Measurements from ENCODE around the gene MYBPHL. TPM values are rescaled to one million over a fixed set of nuclear protein-coding genes. Genes with fewer than 3 reads are reported as not detected.

Gene MYBPHL
- total RNA-seq (2016; rRNA removed; fragmentation: Illumina TruSeq; extraction: Trizol) (3.8 and 5.7 TPM in 2 replicates), polyA plus RNA-seq (2011; rRNA removed) (3.7 and 6.1 TPM in 2 replicates), polyA minus RNA-seq (2011; rRNA and poly(A)+ RNA removed; ENCODE audit: low replicate concordance) (0.30 and 3.0 TPM in 2 replicates), Bru-seq, nascent RNA (percentile 53 among the genes with signal in this experiment), BruChase-seq, experiment 1, labeled RNA remaining after a 6-hour chase (percentile 52 among the genes with signal in this experiment), BruChase-seq, experiment 2, labeled RNA remaining after a 2-hour chase (percentile 58 among the genes with signal in this experiment)
- 3.1 and 3.6 TPM in 2 replicates for total RNA-seq (2016; cell fraction: cytosol; rRNA removed; fragmentation: Illumina TruSeq; extraction: Trizol; ENCODE audit: low read depth)
- total RNA-seq (2016; cell fraction: insoluble cytoplasmic fraction; rRNA removed; fragmentation: Illumina TruSeq; extraction: Trizol) = 2.8 and 5.0 TPM in 2 replicates
- 3.2 and 3.4 TPM in 2 replicates for total RNA-seq (2016; cell fraction: membrane; rRNA removed; fragmentation: Illumina TruSeq; extraction: Trizol)
- 2.4 and 2.6 TPM in 2 replicates for total RNA-seq (2016; cell fraction: nucleus; rRNA removed; fragmentation: Illumina TruSeq; extraction: Trizol)
- 4.3 and 4.4 TPM in 2 replicates for polyA plus RNA-seq (2011; cell fraction: cytosol; rRNA removed)
- 6.0 and 7.0 TPM in 2 replicates for polyA plus RNA-seq (2011; cell fraction: nucleus; rRNA removed)
- 2.5 and 2.7 TPM in 2 replicates for polyA plus RNA-seq (2012)
- 2.2 TPM in 2 replicates for polyA plus RNA-seq (2016; cell fraction: cytosol; fragmentation: Illumina TruSeq; extraction: Trizol; ENCODE audit: low read depth)
- 4.9 and 5.8 TPM in 2 replicates for polyA plus RNA-seq (2016; cell fraction: insoluble cytoplasmic fraction; fragmentation: Illumina TruSeq; extraction: Trizol; ENCODE audit: low read depth)
- polyA plus RNA-seq (2016; cell fraction: membrane; fragmentation: Illumina TruSeq; extraction: Trizol; ENCODE audit: low read depth) = 2.6 and 2.9 TPM in 2 replicates
- polyA plus RNA-seq (2016; cell fraction: nucleus; fragmentation: Illumina TruSeq; extraction: Trizol; ENCODE audit: insufficient read depth, low read depth) = 4.3 and 5.1 TPM in 2 replicates
- 1.1 and 1.3 TPM in 2 replicates for polyA minus RNA-seq (2011; cell fraction: cytosol; rRNA and poly(A)+ RNA removed)
- polyA minus RNA-seq (2011; cell fraction: nucleus; rRNA and poly(A)+ RNA removed) = 2.3 and 2.9 TPM in 2 replicates
- long read RNA-seq, experiment 1 = 0 reads
- long read RNA-seq, experiment 2, partial matches to known transcripts = 0 of 2 reads
- long read RNA-seq, experiment 2, other reads (novel, unspliced or antisense) = 2 of 2 reads

- WGBS (ENCODE audit: low lambda C conversion rate) = 33% methylated on average over 4 of the region's 7 CpGs
- in situ Hi-C loops (cut with HindIII; ENCODE audit: extremely low pct_ligation_motif_present, low pct_unique_long_range_greater_than_20kb) = no loop called here
- Histone ChIP-seq H3K9ac (ENCODE audit: insufficient read depth, low read depth, low read length) (peak within 1 kb of the TSS; percentile 49), H3K27me3 (ENCODE audit: control insufficient read depth in 1 of 2, insufficient read depth in 2 of 2, low read length in 2 of 2) (no peaks in the 10 kb centered on the region), H3K4me3 (replicated peaks in 1 of 3; ENCODE audit: insufficient read depth in 1 of 3, low read depth in 2 of 3, low read length in 3 of 3) (peak within 1 kb of the TSS; percentile 14 to 62 (median 36); a peak in 5 of 6 replicates), H3K9me3 (ENCODE audit: low read length) (no peaks in the 10 kb centered on the region), H2AFZ (ENCODE audit: low read length) (no peak within 1 kb of the TSS), H3K36me3 (replicated peaks in 1 of 2; ENCODE audit: control insufficient read depth in 1 of 2, insufficient read depth in 2 of 2, low read length in 2 of 2) (no peaks in the 10 kb centered on the region), H3K79me2 (ENCODE audit: insufficient read depth, low read length) (no peaks in the 10 kb centered on the region), H3K27ac (ENCODE audit: extremely low read length, insufficient read depth, low read length) (peak within 1 kb of the TSS; percentile 24), H4K20me1 (ENCODE audit: insufficient read depth, low read length) (no peaks in the 10 kb centered on the region), H3K4me1 (ENCODE audit: insufficient read depth, low read length) (peaks cover 87% of the 10 kb centered on the region), H3K4me2 (ENCODE audit: low read depth, low read length) (peak within 1 kb of the TSS; percentile 68)
- FAIRE-seq (peak; percentile 44), ATAC-seq (peak; percentile 49), DNase-seq (ENCODE audit: low spot score) (no peak)
- BruUV-seq (replicated peaks) = no TSS peak
- intact Hi-C loops (cut with micrococcal nuclease; ENCODE audit: unreplicated experiment) = no loop called here
- ChIA-PET POLR2A (interaction anchor here (0.9 to 2.9 kb wide), 9 partner anchors 8 to 92 kb away, joined by 3 to 21 read pairs (median 4); partner anchors contain the start of genes PSRC1 and SORT1), CTCF (ENCODE audit: low intra/inter-chr PET ratio, low total read pairs) (no interaction called here)
- TF ChIP-seq ZSCAN20 (CRISPR knock-in tag; IDR thresholded peaks at IDR 0.05; ENCODE audit: borderline replicate concordance) = no peak
- no peak for TF ChIP-seq IRX3 (CRISPR knock-in tag; IDR thresholded peaks at IDR 0.05; ENCODE audit: borderline replicate concordance, low read depth)
- TF ChIP-seq AKAP8 (CRISPR knock-in tag; IDR thresholded peaks at IDR 0.05) = no peak
- TF ChIP-seq KLF6 (CRISPR knock-in tag; IDR thresholded peaks at IDR 0.05) = no peak
- TF ChIP-seq ZNF644 (CRISPR knock-in tag; IDR thresholded peaks at IDR 0.05; ENCODE audit: low read depth) = no peak
- no peak for TF ChIP-seq ZNF337 (CRISPR knock-in tag; IDR thresholded peaks at IDR 0.05; ENCODE audit: borderline replicate concordance, low read depth)
- no peak for TF ChIP-seq MBNL3 (CRISPR knock-in tag; conservative IDR thresholded peaks at IDR 0.05)
- no peak for TF ChIP-seq E2F5 (CRISPR knock-in tag; conservative IDR thresholded peaks at IDR 0.05)
- no peak for TF ChIP-seq IKZF1 (IDR thresholded peaks at IDR 0.05)
- no peak for TF ChIP-seq ZBTB37 (CRISPR knock-in tag; IDR thresholded peaks at IDR 0.05)
- TF ChIP-seq CENPX (CRISPR knock-in tag; IDR thresholded peaks at IDR 0.05) = no peak
- TF ChIP-seq GLI4 (CRISPR knock-in tag; IDR thresholded peaks at IDR 0.05; ENCODE audit: borderline replicate concordance) = no peak
- no peak for TF ChIP-seq FOXK2 (IDR thresholded peaks at IDR 0.05)
- TF ChIP-seq ARID5B (CRISPR knock-in tag; IDR thresholded peaks at IDR 0.05) = no peak; the same call in 1 of the 2 replicates
- no peak for TF ChIP-seq NR2F2 (IDR thresholded peaks at IDR 0.05; ENCODE audit: borderline replicate concordance, low read depth)
Observed at GRCh38 chr1:109306832-109307273, at the start of gene MYBPHL. Gene MYBPHL, minus strand, starts transcription at chr1:109307011. Its CDS starts 20 bp downstream, at chr1:109306991.
